HFFc6 (cell line): ENCODE results near the gene RBM45. TPM values are rescaled to one million over a fixed set of nuclear protein-coding genes. Genes with fewer than 3 reads are reported as not detected.
"Not testable (repeated sequence)": the region's sequence is repeated elsewhere in the genome, so short reads cannot be mapped to it uniquely, and the experiment has no call there.

Experiments used
- DNase-seq: peaks from one replicate; pipeline ENCODE4 v3.0.0-alpha.2; 2018
- H3K27ac Mint-ChIP-seq: 2 replicates; pipeline ENCODE4 v1.8.0; 2020; ENCODE audit warnings: mild to moderate bottlenecking, mixed read lengths
- H3K27me3 Mint-ChIP-seq: 2 replicates; pipeline ENCODE4 v1.8.0; 2021; ENCODE audit warnings: mild to moderate bottlenecking, moderate library complexity, mixed read lengths; ENCODE audit not compliant: insufficient read depth
- H3K36me3 Mint-ChIP-seq: 2 replicates; pipeline ENCODE4 v1.8.0; 2021; ENCODE audit warnings: low read depth, mixed read lengths
- H3K4me1 Mint-ChIP-seq: 2 replicates; pipeline ENCODE4 v1.8.0; 2020; ENCODE audit warnings: low read depth, mixed read lengths
- H3K4me3 Mint-ChIP-seq: 2 replicates; pipeline ENCODE4 v1.8.0; 2020; ENCODE audit warnings: mild to moderate bottlenecking, moderate library complexity, mixed read lengths
- H3K9me3 Mint-ChIP-seq: 2 replicates; pipeline ENCODE4 v1.8.0; 2020; ENCODE audit warnings: mild to moderate bottlenecking, mixed read lengths
- CTCF ChIP-seq: fragments of 200-600 bp; sonication (generic); IDR thresholded peaks from 2 replicates; pipeline ENCODE4 v1.5.0; 2021; ENCODE audit warnings: antibody characterized with exemption, mild to moderate bottlenecking
- total RNA-seq, 6 experiments: library from RNA; stranded (reverse); fragmentation: NEBNext Ultra II Directional; extraction: Animal tissue kit (Norgen Biotek cat#: 25700); gene quantifications; 2 replicates in 1 of 6; 3 replicates in 5 of 6; pipeline ENCODE4 v1.2.3, GENCODE V29; 2021

Gene RBM45
- total RNA-seq, 6 experiments from 2014 or later = 13.8 to 16.6 (median 14.9) TPM

DNA sequence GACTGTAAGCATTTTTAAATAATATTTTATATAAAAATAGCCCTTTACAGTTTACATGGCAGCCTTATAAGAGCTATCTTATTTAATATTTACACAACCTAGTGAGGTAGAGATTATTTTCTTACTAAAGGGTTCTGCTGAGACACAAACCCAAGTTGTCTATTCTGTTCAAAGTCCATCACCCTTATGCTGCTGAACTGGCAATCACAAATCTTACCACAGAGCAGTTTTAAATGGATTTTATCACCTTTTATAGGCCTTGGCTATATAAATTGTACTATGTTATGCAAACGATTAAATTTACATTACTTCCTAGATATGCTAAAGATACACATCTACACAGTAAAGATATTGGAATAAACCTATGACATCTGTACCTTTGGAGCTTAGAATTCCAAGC is 40.7 kb downstream of the RBM45 start:
- no peak for TF ChIP-seq CTCF
- peaks cover 5% of the 10 kb centered on the region; the same call in 1 of the 2 replicates for H3K4me1 Mint-ChIP-seq
- DNase-seq = no peak
- no peaks in the 10 kb centered on the region for H3K36me3 Mint-ChIP-seq
- H3K4me3 Mint-ChIP-seq = no peak overlapping the region
- H3K27me3 Mint-ChIP-seq = no peaks in the 10 kb centered on the region
- no peak overlapping the region for H3K27ac Mint-ChIP-seq
- H3K9me3 Mint-ChIP-seq = peaks cover 7% of the 10 kb centered on the region; the same call in 1 of the 2 replicates

- not testable (repeated sequence) for DNase-seq, H3K27ac Mint-ChIP-seq, H3K27me3 Mint-ChIP-seq, H3K9me3 Mint-ChIP-seq, H3K4me3 Mint-ChIP-seq, H3K36me3 Mint-ChIP-seq, H3K4me1 Mint-ChIP-seq
These were observed 41.6 kb downstream of the RBM45 start for GRCh38 chr2:178153878-178154277.

DNA sequence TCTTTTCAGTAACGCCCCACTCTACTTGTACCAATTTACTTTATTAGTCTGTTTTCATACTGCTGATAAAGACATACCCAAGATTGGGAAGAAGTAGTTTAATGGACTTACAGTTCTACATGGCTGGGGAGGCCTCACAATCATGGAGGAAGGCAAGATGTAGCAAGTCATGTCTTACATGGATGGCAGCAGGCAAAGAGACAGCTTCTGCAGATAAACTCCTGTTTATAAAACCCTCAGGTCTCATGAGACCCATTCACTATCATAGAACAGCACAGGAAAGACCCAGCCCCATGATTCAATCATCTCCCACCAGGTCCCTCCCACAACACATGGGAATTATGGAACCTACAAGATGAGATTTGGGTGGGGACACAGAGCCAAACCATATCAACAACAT is 43.3 kb downstream of the RBM45 start:
- no peaks in the 10 kb centered on the region for H3K36me3 Mint-ChIP-seq
- H3K4me3 Mint-ChIP-seq = no peak overlapping the region
- TF ChIP-seq CTCF = no peak
- DNase-seq = no peak
- no peak overlapping the region for H3K27ac Mint-ChIP-seq
- H3K4me1 Mint-ChIP-seq = peaks cover 5% of the 10 kb centered on the region; the same call in 1 of the 2 replicates
- peaks cover 7% of the 10 kb centered on the region; the same call in 1 of the 2 replicates for H3K9me3 Mint-ChIP-seq
- H3K27me3 Mint-ChIP-seq = peaks cover 2% of the 10 kb centered on the region; the same call in 1 of the 2 replicates

- DNase-seq = no peak
- TF ChIP-seq CTCF = no peak
- H3K36me3 Mint-ChIP-seq = no peaks in the 10 kb centered on the region
- no peak overlapping the region for H3K27ac Mint-ChIP-seq
- peaks cover 7% of the 10 kb centered on the region; the same call in 1 of the 2 replicates for H3K9me3 Mint-ChIP-seq
- H3K4me3 Mint-ChIP-seq = no peak overlapping the region
- no peaks in the 10 kb centered on the region for H3K4me1 Mint-ChIP-seq
- H3K27me3 Mint-ChIP-seq = peaks cover 2% of the 10 kb centered on the region; the same call in 1 of the 2 replicates
These were observed 45.3 kb downstream of the RBM45 start for GRCh38 chr2:178157574-178157973.

- peaks cover 2% of the 10 kb centered on the region; the same call in 1 of the 2 replicates for H3K9me3 Mint-ChIP-seq
- H3K4me1 Mint-ChIP-seq = peaks cover 14% of the 10 kb centered on the region
- no peak overlapping the region for H3K4me3 Mint-ChIP-seq
- no peaks in the 10 kb centered on the region for H3K36me3 Mint-ChIP-seq
- DNase-seq = no peak
- peaks cover 2% of the 10 kb centered on the region; the same call in 1 of the 2 replicates for H3K27me3 Mint-ChIP-seq
- no peak overlapping the region for H3K27ac Mint-ChIP-seq
- TF ChIP-seq CTCF = no peak
These were observed 47.7 kb downstream of the RBM45 start for GRCh38 chr2:178159966-178160365.

- DNase-seq = no peak
- H3K4me1 Mint-ChIP-seq = peaks cover 14% of the 10 kb centered on the region
- H3K27me3 Mint-ChIP-seq = peaks cover 2% of the 10 kb centered on the region; the same call in 1 of the 2 replicates
- H3K36me3 Mint-ChIP-seq = no peaks in the 10 kb centered on the region
- no peak overlapping the region for H3K4me3 Mint-ChIP-seq
- no peak overlapping the region for H3K27ac Mint-ChIP-seq
- no peaks in the 10 kb centered on the region for H3K9me3 Mint-ChIP-seq
- 0 out of 2 replicates have a peak, but pooled peaks have one; percentile 10 for TF ChIP-seq CTCF
These were observed 48.4 kb downstream of the RBM45 start for GRCh38 chr2:178160601-178161000.
